ENCODE data around the gene ARHGAP21.

Gene ARHGAP21

DNA sequence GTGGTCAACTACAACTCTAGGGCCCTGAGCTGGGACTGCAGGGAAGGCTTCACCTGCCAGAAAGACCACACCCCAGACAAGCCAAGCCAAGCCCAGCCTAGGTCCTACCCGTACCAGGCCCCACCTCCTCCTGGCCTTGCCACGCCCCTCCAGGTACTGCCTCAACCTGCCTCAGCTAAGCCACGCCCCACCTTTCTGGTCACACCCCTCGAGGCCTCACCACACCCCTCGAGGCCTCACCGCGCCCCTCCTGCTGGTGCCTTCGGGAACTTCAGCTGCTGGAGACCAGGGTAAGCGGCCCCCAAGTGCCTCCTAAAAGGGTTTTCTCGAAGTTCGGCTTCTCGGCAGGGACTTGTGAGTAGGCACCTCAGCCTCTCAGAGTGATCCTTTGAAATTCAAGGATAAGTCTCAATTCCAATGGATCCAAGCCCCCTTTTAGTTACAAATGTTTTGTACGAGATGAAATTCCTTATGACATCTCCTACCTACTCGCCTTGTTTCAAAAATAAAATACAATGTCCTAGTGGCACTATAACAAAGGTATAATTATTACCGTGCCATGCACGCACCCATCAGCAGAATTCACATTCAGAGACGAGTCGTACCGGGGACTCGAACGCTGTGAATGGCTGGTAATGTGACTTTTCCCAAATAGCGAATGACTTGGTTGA, 171.2 kb downstream of the ARHGAP21 start:
- DNase-seq (ENCODE audit: low read depth), result peak; percentile 48
- TF ChIP-seq, protein P1, sequence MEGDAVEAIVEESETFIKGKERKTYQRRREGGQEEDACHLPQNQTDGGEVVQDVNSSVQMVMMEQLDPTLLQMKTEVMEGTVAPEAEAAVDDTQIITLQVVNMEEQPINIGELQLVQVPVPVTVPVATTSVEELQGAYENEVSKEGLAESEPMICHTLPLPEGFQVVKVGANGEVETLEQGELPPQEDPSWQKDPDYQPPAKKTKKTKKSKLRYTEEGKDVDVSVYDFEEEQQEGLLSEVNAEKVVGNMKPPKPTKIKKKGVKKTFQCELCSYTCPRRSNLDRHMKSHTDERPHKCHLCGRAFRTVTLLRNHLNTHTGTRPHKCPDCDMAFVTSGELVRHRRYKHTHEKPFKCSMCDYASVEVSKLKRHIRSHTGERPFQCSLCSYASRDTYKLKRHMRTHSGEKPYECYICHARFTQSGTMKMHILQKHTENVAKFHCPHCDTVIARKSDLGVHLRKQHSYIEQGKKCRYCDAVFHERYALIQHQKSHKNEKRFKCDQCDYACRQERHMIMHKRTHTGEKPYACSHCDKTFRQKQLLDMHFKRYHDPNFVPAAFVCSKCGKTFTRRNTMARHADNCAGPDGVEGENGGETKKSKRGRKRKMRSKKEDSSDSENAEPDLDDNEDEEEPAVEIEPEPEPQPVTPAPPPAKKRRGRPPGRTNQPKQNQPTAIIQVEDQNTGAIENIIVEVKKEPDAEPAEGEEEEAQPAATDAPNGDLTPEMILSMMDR (IDR thresholded peaks at IDR 0.05; ENCODE audit: insufficient read depth, low read depth, low read length, missing control alignments), result peak; percentile 13
- no peak overlapping the region for H3K4me3 ChIP-seq (ENCODE audit: low read depth, low read length)

DNA sequence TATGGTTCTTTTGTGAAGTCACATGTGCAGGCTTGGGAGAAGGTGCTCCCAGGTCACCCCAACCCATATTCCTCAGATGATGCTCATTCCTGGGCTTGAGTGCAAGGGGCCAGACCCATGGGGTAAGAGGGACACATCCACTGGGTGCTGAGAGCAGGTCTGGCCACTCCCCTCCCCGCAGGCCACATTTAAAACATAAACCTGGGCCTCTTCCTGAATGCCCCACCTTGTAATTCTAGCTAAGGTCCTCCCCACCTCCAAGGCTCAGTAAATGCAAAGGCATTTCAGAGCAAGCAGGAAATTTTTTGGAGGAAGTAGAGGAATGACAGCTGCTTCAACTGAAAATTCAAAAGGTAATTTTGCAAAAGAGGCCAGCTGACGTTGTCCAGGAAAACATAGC, 172.5 kb downstream of the ARHGAP21 start:
- DNase-seq (ENCODE audit: low read depth), result no peak
- TF ChIP-seq, protein P1 (IDR thresholded peaks at IDR 0.05; ENCODE audit: insufficient read depth, low read depth, low read length, missing control alignments), result no peak
- no peak overlapping the region for H3K4me3 ChIP-seq (ENCODE audit: low read depth, low read length)

DNA sequence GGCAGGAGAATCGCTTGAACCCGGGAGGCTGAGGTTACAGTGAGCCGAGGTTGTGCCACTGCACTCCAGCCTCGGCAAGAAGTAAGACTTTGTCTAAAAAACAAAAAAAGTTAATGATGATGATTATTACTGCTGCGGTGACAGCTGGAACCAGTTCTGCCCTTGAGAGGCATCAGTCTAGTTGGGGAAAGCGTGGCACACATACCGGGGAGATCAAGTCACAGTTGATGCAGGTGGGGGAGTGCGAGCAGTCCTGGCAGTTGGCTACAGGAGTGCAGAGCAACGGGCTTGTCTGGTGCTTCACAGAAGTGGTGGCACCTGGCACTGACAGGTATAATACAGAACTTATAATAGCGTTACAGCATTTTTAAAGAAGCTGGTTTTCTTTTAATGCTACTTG, 173.0 kb downstream of the ARHGAP21 start:
- no peak overlapping the region for H3K4me3 ChIP-seq (ENCODE audit: low read depth, low read length)
- TF ChIP-seq, protein P1 (IDR thresholded peaks at IDR 0.05; ENCODE audit: insufficient read depth, low read depth, low read length, missing control alignments), result no peak
- no peak for DNase-seq (ENCODE audit: low read depth)

DNA sequence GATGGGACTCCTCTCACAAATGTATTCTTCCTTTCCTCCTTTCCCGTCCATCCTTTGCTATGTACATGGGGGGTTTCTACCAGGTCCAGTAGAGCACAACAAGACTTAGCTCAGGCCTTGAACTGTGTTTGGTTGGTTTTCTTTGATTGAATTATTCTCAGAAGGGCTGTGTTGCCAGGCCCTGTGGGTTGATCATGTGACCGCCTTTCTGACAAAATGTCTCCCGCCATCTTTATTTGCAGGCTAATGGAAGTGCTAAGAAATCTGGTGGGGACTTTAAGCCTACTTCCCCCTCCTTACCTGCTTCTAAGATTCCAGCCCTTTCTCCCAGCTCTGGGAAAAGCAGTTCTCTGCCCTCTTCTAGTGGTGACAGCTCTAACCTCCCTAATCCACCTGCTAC, 178.1 kb downstream of the ARHGAP21 start:
- no peak overlapping the region for H3K4me3 ChIP-seq (ENCODE audit: low read depth, low read length)
- TF ChIP-seq, protein P1 (IDR thresholded peaks at IDR 0.05; ENCODE audit: insufficient read depth, low read depth, low read length, missing control alignments), result no peak
- no peak for DNase-seq (ENCODE audit: low read depth)

DNA sequence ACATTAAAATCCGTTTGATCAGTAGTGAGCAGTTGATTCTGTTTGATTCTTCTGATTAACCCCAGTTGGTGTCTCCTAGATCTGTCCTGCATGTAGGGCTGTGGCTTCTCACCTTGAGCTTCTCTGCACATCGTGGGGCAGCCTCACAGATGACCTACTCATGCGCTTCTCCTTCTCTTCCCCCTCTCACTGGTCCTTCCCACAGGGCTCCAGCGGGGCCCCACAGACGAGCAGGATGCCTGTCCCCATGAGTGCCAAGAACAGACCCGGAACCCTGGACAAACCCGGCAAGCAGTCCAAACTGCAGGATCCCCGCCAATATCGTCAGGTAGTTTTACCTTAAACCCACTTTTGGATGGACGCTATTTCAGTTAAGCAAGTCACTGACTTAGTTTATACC, 178.9 kb downstream of the ARHGAP21 start:
- TF ChIP-seq, protein P1 (IDR thresholded peaks at IDR 0.05; ENCODE audit: insufficient read depth, low read depth, low read length, missing control alignments), result no peak
- no peak overlapping the region for H3K4me3 ChIP-seq (ENCODE audit: low read depth, low read length)
- DNase-seq (ENCODE audit: low read depth), result no peak

DNA sequence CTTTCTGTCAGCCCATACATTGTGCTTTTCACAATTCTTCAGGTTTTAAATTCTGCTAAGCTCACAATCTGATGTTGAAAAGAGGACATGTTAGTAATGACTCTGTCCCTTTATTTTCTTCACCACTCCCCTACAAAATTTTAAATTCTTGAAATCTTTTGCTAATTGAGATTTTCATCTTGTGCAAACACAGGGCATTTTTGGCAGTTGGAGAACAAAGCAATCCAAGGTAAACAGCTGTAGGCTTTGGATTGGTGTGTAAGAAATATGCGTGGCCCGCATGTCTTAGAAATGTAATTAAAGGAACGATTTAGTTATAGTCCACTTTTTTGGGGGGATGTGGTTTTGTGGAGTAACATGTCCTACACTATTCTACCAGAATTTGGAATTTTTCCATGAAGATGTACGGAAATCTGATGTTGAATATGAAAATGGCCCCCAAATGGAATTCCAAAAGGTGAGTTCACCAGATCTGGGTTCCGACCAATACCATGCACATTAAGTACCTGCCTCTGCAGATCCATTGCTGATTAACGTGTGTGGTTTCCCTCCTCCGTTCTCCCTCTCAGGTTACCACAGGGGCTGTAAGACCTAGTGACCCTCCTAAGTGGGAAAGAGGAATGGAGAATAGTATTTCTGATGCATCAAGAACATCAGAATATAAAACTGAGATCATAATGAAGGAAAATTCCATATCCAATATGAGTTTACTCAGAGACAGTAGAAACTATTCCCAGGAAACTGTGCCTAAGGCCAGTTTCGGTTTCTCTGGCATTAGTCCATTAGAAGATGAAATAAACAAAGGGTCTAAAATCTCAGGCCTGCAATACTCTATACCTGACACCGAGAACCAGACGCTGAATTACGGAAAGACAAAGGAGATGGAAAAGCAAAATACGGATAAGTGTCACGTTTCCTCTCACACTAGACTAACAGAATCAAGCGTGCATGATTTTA, 181.1 kb downstream of the ARHGAP21 start:
- H3K4me3 ChIP-seq (ENCODE audit: low read depth, low read length), result no peak overlapping the region
- TF ChIP-seq, protein P1 (IDR thresholded peaks at IDR 0.05; ENCODE audit: insufficient read depth, low read depth, low read length, missing control alignments), result no peak
- DNase-seq (ENCODE audit: low read depth), result no peak

Measured in GM12865 (cell line).